K562 (cell line): ENCODE measurements around the gene APC. TPM values are rescaled to one million over a fixed set of nuclear protein-coding genes. Genes with fewer than 3 reads are reported as not detected.
A peak's percentile ranks its signal among the peaks of the same experiment; 100 is the strongest.

Source experiments
- ATAC-seq: fragments of 200-7000 bp; cut with Tn5 transposase; 3 replicates; pipeline ENCODE4 v1.9.1; 2020; ENCODE audit warnings: moderate library complexity
- BruUV-seq: library from RNA; stranded (reverse); fragments of 400-500 nt; replicated peaks from 2 replicates; lab custom pipeline; 2021; lab: Mats Ljungman, UMichigan
- CTCF ChIA-PET: fragments of 300-600 bp; formaldehyde crosslinking; extraction: SDS; loops from one replicate; lab custom pipeline; 2021; ENCODE audit warnings: low intra/inter-chr PET ratio; lab: Yijun Ruan, JAX
- POLR2A ChIA-PET: fragments of 300-600, 350-650 bp; sonication (Branson Sonifier 250); formaldehyde crosslinking; extraction: SDS; loops from one replicate; lab custom pipeline; 2021; ENCODE audit warnings: antibody characterized with exemption, inconsistent platforms; lab: Yijun Ruan, JAX
- DNase-seq, 4 experiments: peaks; one replicate each; pipeline versions ENCODE4 v3.0.0 to v3.0.0-alpha.2; 2011 to 2018; ENCODE audit warnings: low spot score in 3 of 4, mixed read lengths in 3 of 4; ENCODE audit errors: extremely low read depth in 1 of 4
- FAIRE-seq: peaks from 2 replicates; lab custom pipeline; 2011; peaks lifted over from hg19 to GRCh38; lab: Jason Lieb, UNC
- H2AFZ ChIP-seq: 2 replicates; pipeline ENCODE4 v1.6.0; 2011; ENCODE audit warnings: low read depth, low read length, control low read depth, inconsistent platforms
- H3K27ac ChIP-seq: fragments of 200-600 bp; 3 replicates; pipeline ENCODE4 v1.8.0; 2011; ENCODE audit warnings: low read depth, mild to moderate bottlenecking, control low read depth, inconsistent platforms, low read length, moderate library complexity, mixed read lengths; ENCODE audit errors: extremely low read depth
- H3K27me3 ChIP-seq, 2 experiments: fragments of 300-600 bp in 1 of 2; 2 replicates in 1 of 2; 3 replicates in 1 of 2; pipeline versions ENCODE4 v1.6.0 to v1.8.0; 2011; ENCODE audit warnings: inconsistent platforms in 2 of 2, low read length in 2 of 2, mild to moderate bottlenecking in 1 of 2, mixed read lengths in 1 of 2, moderate library complexity in 1 of 2; ENCODE audit not compliant: control insufficient read depth in 2 of 2, insufficient read depth in 2 of 2
- H3K36me3 ChIP-seq: fragments of 300-600 bp; 3 replicates; pipeline ENCODE4 v1.8.0; 2011; ENCODE audit warnings: mild to moderate bottlenecking, low read length, inconsistent platforms; ENCODE audit not compliant: control insufficient read depth, insufficient read depth
- H3K4me1 ChIP-seq, 2 experiments: fragments of 200-600 bp in 1 of 2; replicated peaks in 1 of 2; 2 replicates in 1 of 2; 3 replicates in 1 of 2; pipeline versions ENCODE4 v1.5.1 to v1.8.0; 2011; ENCODE audit warnings: inconsistent platforms in 2 of 2, low read length in 2 of 2, mild to moderate bottlenecking in 1 of 2, mixed read lengths in 1 of 2, moderate library complexity in 1 of 2; ENCODE audit not compliant: control insufficient read depth in 2 of 2, insufficient read depth in 2 of 2
- H3K4me2 ChIP-seq: 2 replicates; pipeline ENCODE4 v1.6.1; 2011; ENCODE audit warnings: low read length, control low read depth, inconsistent platforms, mixed read lengths; ENCODE audit not compliant: insufficient read depth
- H3K4me3 ChIP-seq: fragments of 200-600 bp; sonication (generic), shearing (Covaris generic); 2 replicates; pipeline ENCODE4 v1.5.1; 2016; ENCODE audit warnings: control low read depth, inconsistent platforms
- H3K79me2 ChIP-seq: fragments of 200-600 bp; 3 replicates; pipeline ENCODE4 v1.8.0; 2011; ENCODE audit warnings: low read length, inconsistent platforms; ENCODE audit not compliant: control insufficient read depth, insufficient read depth
- H3K9ac ChIP-seq, 2 experiments: 2 replicates each; pipeline versions ENCODE4 v1.6.0 to v1.6.1; 2011; ENCODE audit warnings: low read depth in 2 of 2, low read length in 2 of 2, control low read depth in 1 of 2, inconsistent platforms in 1 of 2, mild to moderate bottlenecking in 1 of 2, mixed read lengths in 1 of 2; ENCODE audit not compliant: insufficient read depth in 1 of 2
- H3K9me1 ChIP-seq: one replicate; pipeline ENCODE4 v1.6.0; 2011; ENCODE audit warnings: inconsistent platforms, mild to moderate bottlenecking, low read length, moderate library complexity; ENCODE audit not compliant: control insufficient read depth, insufficient read depth
- H3K9me3 ChIP-seq: replicated peaks from 2 replicates; pipeline ENCODE4 v1.5.1; 2011; ENCODE audit warnings: low read depth, low read length, inconsistent platforms; ENCODE audit not compliant: control insufficient read depth, insufficient read depth
- H4K20me1 ChIP-seq: replicated peaks from 2 replicates; pipeline ENCODE4 v1.6.1; 2011; ENCODE audit warnings: low read length, inconsistent platforms, mixed read lengths; ENCODE audit not compliant: control insufficient read depth, insufficient read depth
- CEBPB ChIP-seq: fragments of 450-650 bp; IDR thresholded peaks from 2 replicates; pipeline ENCODE4 v1.6.1; 2016; ENCODE audit warnings: missing genetic modification characterization, missing compliant biosample characterization
- CEBPG ChIP-seq, 3 experiments: fragments of 200-800 bp in 1 of 3; sonication (Bioruptor generic) in 1 of 3; sonication (generic) in 1 of 3; formaldehyde crosslinking in 1 of 3; IDR thresholded peaks in 2 of 3; conservative IDR thresholded peaks in 1 of 3; 2 replicates each; pipeline versions ENCODE4 v1.6.1 to v1.8.0; 2016 to 2022; ENCODE audit warnings: missing compliant biosample characterization in 2 of 3, missing genetic modification characterization in 2 of 3, mild to moderate bottlenecking in 1 of 3, missing genetic modification reagents in 1 of 3
- CTBP1 ChIP-seq: fragments of 450-650 bp; IDR thresholded peaks from 2 replicates; pipeline ENCODE4 v1.6.1; 2016; ENCODE audit warnings: borderline replicate concordance
- ZNF512 ChIP-seq: IDR thresholded peaks from 2 replicates; pipeline ENCODE4 v1.6.1; 2016; ENCODE audit warnings: missing genetic modification characterization, missing compliant biosample characterization
- ZNF609 ChIP-seq: sonication (generic); formaldehyde crosslinking; IDR thresholded peaks from 2 replicates; pipeline ENCODE4 v1.8.1; 2023; ENCODE audit warnings: missing genetic modification reagents, mild to moderate bottlenecking, borderline replicate concordance
- in situ Hi-C: fragments of 300-500 bp; cut with MboI; formaldehyde crosslinking; loops from 4 replicates; pipeline ENCODE4 v1.15.0; 2018; ENCODE audit warnings: inconsistent platforms, mixed read lengths
- intact Hi-C: fragments of 100-400 bp; cut with micrococcal nuclease; formaldehyde crosslinking; loops from 2 replicates; pipeline ENCODE4 v1.14.2; 2022
- polyA plus RNA-seq, 8 experiments: library from polyadenylated mRNA; depleted of rRNA in 4 of 8; stranded (reverse) in 5 of 8; unstranded in 3 of 8; fragments of >200 nt; fragmentation: Nextera tagmentation in 2 of 8; fragmentation: Illumina TruSeq in 1 of 8; extraction: Ambion mirVana in 2 of 8; extraction: Trizol in 1 of 8; gene quantifications; 2 replicates each; pipeline versions ENCODE4 v1.2.1 to v1.2.3, GENCODE V29; 2011 to 2014; ENCODE audit warnings: inconsistent platforms in 1 of 8, missing spikeins in 1 of 8
- total RNA-seq, 7 experiments: library from RNA; depleted of rRNA in 6 of 7; stranded (reverse); fragments of >200 nt in 6 of 7; fragmentation: Illumina TruSeq in 2 of 7; extraction: Trizol in 2 of 7; gene quantifications; 2 replicates each; pipeline versions ENCODE4 v1.2.1 to v1.2.3, GENCODE V29; 2011 to 2021; ENCODE audit warnings: low replicate concordance in 1 of 7

The APC gene
- total and polyA plus RNA-seq, 9 of the 15 experiments (the other 6 are each of a cell fraction or from before 2014, with no cell fraction given): 5.7 to 29.5 (median 15.4) TPM

GRCh38 chr5:112779531-112779930, 41.8 kb downstream of the APC start:
- intact Hi-C loops: no loop called here
- DNase-seq (no peak), FAIRE-seq (no peak), ATAC-seq (no peak)
- Histone ChIP-seq H3K9me3 (no peaks in the 10 kb centered on the region), H3K36me3 (peaks cover 47% of the 10 kb centered on the region), H3K27ac (no peak overlapping the region), H3K79me2 (no peaks in the 10 kb centered on the region), H3K4me2 (no peak overlapping the region), H3K4me1 (no peaks in the 10 kb centered on the region), H3K9me1 (no peaks in the 10 kb centered on the region), H4K20me1 (no peaks in the 10 kb centered on the region), H3K9ac (no peak overlapping the region), H2AFZ (no peak overlapping the region), H3K4me3 (no peak overlapping the region), H3K27me3 (no peaks in the 10 kb centered on the region)
- no peak for TF ChIP-seq ZNF512
- TF ChIP-seq ZNF609 (CRISPR knock-in tag): no peak
- TF ChIP-seq CEBPG (CRISPR knock-in tag; IDR thresholded peaks at IDR 0.05): no peak
- TF ChIP-seq CEBPG (tag; conservative IDR thresholded peaks at IDR 0.05 in 1 of 2, IDR thresholded peaks at IDR 0.05 in 1 of 2): peak; percentile 16 to 61; a peak in 1 of 4 replicates
- TF ChIP-seq CEBPB (tag): peak; percentile 66
- no peak for TF ChIP-seq CTBP1
- ChIA-PET POLR2A (interaction anchor here (0.7 to 1.9 kb wide), 3 partner anchors 10 to 16 kb away, joined by 3 to 6 read pairs (median 4); no protein-coding TSS in a partner anchor), CTCF (no interaction called here)
- in situ Hi-C loops: no loop called here
- BruUV-seq: no TSS peak
